Left cardiac atrium (tissue), 4 donors: Measurements from ENCODE around the gene CDK12. TPM values are rescaled to one million over a fixed set of nuclear protein-coding genes. Genes with fewer than 3 reads are reported as not detected.
"Not testable (repeated sequence)": the region's sequence is repeated elsewhere in the genome, so short reads cannot be mapped to it uniquely, and the experiment has no call there.

ENCODE experiments used
- ATAC-seq, 2 donors: fragments of 200-7000 bp; cut with Tn5 transposase; one replicate each; pipeline ENCODE4 v1.9.1; 2020; ENCODE audit warnings: mild to moderate bottlenecking in 2 of 2, moderate library complexity in 2 of 2
- DNase-seq: peaks from one replicate; pipeline ENCODE4 v3.0.0-alpha.2; 2020
- intact Hi-C, 2 donors: fragments of 100-400 bp; cut with DNase I; formaldehyde crosslinking; loops; one replicate each; pipeline versions ENCODE4 v1.14.1 to v1.15.1; 2022 to 2023
- total RNA-seq, 2 donors: library from RNA; stranded (reverse); fragmentation: NEBNext Ultra II Directional; extraction: Animal tissue kit (Norgen Biotek cat#: 25700); gene quantifications; one replicate each; pipeline ENCODE4 v1.2.1, GENCODE V29; 2021
- donor health status: DM: no; HTN: yes; CAD: no.
- donor health status: DM: no; HTN: yes; CAD: no; lungs with severe emphysema.
- donor health status: DM: yes; HTN: yes; CAD: no.
- donor health status: Dilated cardiomyopathy.

The CDK12 gene
- total RNA-seq, 2 donors from 2014 or later, result 23.7 to 28.6 TPM

DNA sequence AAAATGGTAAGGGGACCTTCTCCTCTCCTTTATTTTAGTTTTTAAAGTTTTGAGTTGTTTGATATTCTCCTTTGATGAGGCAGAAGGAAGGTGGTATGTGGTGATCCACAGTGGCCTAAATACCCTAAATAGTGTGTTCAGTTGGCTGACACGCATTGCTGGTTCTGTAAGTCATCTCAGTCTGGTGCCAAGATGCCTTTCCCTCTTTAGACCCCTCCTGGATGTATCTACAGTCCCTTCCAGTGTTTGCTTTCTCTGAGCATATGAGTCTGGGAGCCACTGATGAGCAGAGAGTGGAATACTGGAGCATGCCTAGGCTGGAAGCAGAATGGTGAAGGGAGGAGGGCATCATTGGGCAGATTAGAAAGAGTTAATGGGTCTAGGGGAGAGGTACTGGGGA is 81.9 kb downstream of the CDK12 start:
- no peak for DNase-seq
- ATAC-seq, result no peak
- intact Hi-C loops, result no loop called here

DNA sequence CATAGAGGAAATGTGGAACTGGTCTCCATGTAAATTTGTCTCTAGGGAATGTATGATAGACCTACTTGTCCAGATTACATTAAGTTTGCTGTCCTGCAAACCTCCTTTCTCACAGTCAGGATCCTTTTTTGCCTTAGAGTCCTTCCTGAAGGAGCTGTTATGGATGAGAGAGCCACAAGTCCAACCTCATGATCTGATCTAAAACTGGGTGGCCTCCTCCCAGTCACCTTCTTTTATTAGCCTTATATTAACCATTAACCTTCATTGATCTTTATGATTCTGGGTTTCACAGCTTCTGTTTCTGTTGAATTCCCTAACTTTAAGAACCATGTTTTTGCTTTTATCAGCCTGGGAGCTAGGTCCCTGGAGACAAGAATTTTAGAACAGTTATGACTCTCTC is 82.4 kb downstream of the CDK12 start:
- intact Hi-C loops, result no loop called here
- no peak for DNase-seq
- ATAC-seq, result no peak

DNA sequence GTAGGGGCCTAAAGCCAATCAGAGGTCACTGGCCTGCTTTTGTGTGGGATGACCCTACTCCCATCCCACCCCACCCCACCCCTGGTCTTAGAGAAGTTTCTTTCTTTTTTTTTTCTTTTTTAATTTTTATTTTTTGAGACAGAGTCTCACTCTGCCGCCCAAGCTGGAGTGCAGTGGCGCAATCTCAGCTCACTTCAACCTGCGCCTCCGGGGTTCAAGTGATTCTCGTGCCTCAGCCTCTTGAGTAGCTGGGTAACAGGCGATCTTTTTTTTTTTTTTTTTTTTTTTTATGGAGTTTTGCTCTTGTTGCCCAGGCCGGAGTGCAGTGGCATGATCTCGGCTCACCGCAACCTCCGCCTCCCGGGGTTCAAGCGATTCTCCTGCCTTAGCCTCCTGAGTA is 83.1 kb downstream of the CDK12 start:
- DNase-seq, intact Hi-C loops, ATAC-seq: not testable (repeated sequence)

DNA sequence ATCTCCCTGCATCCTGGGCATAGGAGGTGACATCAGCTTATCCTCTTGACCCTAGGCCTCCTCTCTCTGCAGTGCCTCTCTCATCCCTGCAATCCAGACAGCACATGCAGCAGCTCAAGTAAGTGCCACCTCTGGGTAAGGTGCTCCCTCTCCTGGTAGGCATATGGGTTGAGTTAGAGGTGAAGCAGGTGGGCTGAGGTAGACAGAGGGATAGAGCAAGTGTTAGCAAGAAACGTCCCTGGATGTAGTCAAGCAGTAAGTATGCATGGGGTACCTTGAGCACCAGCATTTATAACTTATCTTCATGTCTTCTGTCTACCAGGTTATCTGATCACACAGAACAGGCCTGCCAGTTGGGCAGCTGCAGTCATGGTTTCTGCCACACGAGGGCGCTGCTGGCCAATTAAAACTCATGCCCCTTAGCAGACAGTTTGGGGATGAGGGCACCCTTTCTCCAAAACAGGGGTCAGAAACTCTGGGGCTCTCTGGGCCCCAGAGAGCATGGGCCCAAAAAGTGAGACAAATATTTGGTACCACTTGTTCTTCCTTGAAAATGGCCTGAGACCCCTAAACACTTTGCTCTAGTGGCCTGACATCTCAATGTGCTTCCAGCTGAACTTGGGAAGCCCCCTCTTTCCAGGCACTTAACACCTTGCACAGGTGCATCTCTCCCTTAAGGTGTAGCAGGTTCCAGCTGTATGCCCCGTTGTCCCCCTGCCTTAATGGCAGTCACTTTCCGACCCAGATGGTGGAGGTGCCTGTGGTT is 86.6 kb downstream of the CDK12 start:
- ATAC-seq (peak; percentile 74 to 83), DNase-seq (peak; percentile 67)
- intact Hi-C loops, result loop anchor here (1.0 to 2.0 kb wide), 2 partner anchors 76 to 77 kb away; no protein-coding TSS in a partner anchor

DNA sequence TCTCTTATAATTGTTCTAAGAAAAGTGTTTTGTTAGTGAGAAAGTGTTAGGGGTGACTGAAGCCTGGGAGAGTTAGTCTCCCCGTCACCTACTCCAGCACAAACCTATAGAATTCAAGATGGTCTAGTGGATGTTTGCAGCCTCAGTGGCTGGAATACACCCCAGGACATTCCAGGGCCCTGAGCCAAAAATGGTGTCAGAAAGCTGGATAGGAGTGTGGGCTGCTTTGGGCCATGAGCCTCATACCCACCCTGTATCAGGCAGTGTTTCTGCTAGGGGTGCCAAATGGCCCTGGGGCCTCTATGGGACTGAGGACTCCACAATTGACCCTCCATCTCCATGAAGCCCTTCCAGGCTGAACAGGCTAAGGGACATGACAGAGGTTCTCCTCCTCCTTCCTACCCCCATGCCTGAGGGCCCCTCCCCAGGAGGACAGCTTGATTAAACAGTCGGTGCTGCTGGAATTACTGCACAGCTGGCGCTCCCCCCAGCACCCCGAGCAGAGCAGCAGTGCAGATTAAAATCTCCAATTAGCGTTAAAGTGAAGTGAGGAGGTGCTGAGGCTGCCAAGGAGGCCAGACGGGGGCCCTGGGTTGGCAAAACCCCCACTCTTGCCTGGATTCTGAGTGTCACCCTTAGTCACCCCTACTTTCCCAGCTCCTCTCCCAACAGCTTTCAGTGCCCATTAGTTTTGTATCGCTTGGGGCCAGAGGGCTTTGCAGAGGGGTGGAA is 87.4 kb downstream of the CDK12 start:
- intact Hi-C loops, result loop anchor here (1.0 to 2.0 kb wide), 2 partner anchors 76 kb away; no protein-coding TSS in a partner anchor
- ATAC-seq (peak; percentile 79 to 86), DNase-seq (peak; percentile 53)

DNA sequence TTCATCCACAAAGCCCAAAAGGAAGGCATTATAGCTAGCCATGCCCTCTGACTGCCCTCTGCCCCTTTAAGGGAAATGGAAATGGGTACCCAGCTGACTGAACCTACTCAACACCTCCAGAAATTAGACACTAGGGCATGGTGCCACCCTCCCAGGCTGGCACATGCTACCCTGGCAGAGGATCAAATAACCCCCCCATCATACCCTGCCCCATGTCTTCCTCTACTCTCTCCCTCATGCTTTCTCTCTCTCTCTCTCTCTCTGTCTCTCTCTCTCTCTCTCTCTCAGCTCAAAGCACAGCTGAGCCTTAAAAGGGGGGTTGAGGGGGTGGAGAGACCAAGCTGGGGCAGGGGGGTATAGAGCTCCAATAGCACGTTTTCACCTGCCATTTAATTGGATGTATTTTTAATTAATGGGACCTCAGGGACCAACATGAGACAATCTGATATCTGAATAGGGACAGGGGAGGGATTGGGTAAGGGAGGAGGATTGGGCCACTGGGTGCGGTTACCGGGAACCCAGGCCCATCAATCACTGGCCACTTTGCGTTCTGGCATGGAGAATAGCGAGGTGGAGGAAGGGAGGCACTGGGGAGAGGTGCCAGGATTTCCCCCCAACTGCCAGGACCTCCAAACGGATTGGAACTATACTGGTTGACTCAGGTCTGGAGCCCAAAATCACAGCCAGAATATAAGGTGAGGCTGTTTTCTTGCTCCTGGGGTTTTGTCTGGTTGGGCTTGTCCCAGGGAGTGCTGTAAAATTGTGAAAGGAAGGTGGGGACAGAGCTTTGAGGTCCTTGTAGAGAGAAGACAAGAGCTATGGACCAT is 88.7 kb downstream of the CDK12 start:
- ATAC-seq, result no peak
- no peak for DNase-seq
- intact Hi-C loops, result loop anchor here in 1 of 2 donors (2.0 kb wide), 1 partner anchor 75 kb away; no protein-coding TSS in a partner anchor

DNA sequence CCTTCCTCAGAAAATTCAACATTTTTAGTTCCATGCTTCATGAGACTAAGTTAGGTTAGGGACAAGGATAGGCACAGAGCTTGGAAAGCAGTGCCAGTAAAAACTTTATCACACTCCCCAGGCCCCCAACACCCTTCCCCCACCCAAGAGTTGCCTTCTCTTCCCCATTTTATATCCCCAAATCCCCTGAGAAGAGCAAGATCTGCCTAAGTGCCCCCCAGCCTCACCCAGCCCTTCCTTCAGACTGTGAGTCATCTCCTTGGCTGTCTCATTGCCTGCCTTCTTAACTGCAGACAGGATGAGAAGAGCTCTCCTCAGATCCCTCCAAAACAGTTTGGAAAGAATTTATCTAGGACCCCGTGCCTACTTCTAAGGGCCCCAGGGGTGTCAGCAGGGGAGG is 90.6 kb downstream of the CDK12 start:
- no peak for DNase-seq
- no peak for ATAC-seq
- intact Hi-C loops, result no loop called here

DNA sequence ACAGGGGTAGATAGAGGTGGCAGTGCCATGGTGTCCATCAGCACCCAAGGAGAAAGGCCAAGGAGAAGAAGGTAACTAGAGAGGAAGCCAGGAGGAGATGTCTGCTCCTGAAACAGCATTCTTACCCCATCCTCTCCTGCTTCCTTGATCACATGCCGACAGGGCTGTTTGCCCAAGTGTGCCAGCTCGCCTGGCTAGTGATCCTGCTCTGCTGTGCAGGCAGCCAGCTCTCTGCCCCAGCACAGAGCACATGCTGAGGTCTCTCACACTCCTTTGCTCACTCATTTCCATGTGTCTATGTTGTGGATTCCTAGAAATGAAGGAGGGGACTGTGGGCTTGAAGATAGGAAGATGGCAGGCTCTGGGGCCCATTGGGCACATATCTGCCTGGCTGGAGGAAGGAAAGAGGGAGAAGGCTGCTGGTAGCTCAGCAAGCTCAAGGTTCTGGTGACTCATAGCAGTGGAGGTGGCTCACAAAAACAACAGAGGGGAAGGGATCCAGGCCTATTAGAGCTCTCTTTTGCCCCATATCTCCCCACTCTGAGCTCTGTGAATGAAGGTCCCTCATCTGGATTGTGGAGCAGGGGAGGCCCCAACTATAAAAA is 92.2 kb downstream of the CDK12 start:
- ATAC-seq, result no peak
- intact Hi-C loops, result no loop called here

DNA sequence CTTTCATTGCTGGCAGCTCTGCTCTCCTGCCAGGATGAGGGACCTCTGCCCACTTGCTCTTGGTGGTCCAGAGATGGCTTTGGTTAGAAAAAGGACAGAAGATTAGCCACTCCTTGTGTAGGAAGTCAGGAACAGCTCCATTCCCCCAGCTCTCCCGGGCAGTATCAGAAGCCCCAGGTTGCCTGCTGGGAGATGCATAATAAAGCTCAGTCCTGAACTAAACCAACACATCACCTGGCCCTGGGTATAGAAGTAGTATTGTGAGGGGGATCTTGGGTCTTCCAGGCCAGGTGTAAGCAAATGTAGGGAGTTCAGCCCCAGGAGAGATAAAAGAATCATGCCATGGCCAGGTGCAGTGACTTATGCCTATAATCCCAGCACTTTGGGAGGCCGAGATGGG is 94.1 kb downstream of the CDK12 start:
- no peak for ATAC-seq
- intact Hi-C loops, result no loop called here
- DNase-seq, result no peak

More for the DNA sequence above, 92.2 kb downstream of the CDK12 start:
- no peak for DNase-seq

DNA sequence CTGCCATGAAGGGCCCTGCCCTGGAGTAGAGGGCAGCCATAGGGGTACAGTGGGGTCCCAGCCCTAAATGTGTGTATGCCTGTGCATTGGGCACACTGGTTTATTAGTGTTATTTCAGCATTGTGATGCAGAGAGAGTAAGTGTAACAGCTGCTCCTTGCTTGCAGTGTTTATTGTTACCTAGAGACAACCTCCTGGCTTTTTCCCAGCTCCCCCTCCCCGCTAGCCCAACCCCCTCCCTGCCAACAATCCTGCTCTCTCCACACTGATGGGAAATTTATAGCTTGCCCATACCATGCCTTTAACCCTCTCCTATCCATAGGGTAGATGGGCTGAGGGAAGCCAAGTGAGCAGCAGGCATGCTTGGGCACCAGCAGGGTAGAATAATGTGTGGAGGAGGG is 95.1 kb downstream of the CDK12 start:
- no peak for DNase-seq
- intact Hi-C loops, result no loop called here
- no peak for ATAC-seq

DNA sequence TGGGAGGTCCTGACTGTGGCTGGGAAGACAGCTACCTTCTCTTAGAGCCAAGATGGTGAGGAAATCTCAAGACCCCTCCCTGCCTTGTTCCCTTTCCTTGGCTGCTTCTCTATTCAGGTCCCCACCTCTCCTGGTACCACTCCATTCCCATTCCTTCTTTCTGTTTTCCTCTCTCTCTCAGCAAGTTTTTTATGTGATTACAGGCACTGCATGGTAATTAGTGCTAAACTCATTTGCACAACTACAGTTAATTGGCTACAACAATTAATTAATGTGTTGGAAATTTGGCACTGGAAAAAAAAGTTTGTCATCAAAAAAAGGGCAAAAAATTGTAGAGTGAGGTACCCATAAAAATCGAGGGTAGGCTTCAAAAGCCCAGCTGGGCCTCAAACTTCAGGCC is 101.1 kb downstream of the CDK12 start:
- DNase-seq (no peak), ATAC-seq (no peak)
- intact Hi-C loops, result no loop called here

DNA sequence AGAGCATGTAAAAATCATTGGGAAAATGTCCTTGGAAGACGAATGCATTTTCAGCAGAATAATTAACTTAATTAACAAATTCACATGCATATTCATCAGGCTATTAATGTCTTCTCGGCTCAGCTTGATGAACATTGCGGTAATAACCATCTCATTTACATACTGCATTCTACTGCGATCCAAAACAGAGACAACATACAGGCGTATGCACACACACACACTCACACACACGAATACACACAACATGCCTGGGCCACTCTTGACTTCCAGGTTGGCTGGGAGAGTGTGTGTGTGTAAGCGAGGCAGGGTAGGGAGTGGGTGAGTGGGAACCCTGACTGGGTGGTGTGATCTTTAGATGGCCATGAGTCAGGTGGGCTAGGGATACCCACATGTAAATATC is 101.7 kb downstream of the CDK12 start:
- intact Hi-C loops, result no loop called here
- DNase-seq (no peak), ATAC-seq (peak in 1 of 2 donors; percentile 36)

DNA sequence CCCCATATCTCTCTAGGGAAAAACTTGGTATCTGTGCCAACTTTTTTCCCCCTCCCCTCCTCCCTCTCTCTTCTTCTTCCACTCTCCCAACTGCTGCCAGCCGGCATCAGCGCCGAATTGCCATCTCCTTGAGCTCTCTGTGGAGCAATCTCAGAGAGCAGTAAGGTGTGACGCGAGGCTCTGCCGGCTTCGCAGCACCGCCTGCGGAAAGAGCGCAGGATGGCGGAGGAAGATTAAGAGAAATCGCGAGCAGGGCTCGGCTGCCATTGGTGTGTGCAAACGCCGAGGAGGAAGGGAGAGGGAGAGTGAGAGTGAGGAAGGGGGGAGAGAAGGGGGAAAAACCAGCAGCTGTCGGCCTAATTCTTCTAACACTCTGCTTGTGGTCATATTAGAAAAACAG is 102.2 kb downstream of the CDK12 start:
- DNase-seq (peak; percentile 23), ATAC-seq (peak; percentile 19 to 55)
- intact Hi-C loops, result no loop called here

DNA sequence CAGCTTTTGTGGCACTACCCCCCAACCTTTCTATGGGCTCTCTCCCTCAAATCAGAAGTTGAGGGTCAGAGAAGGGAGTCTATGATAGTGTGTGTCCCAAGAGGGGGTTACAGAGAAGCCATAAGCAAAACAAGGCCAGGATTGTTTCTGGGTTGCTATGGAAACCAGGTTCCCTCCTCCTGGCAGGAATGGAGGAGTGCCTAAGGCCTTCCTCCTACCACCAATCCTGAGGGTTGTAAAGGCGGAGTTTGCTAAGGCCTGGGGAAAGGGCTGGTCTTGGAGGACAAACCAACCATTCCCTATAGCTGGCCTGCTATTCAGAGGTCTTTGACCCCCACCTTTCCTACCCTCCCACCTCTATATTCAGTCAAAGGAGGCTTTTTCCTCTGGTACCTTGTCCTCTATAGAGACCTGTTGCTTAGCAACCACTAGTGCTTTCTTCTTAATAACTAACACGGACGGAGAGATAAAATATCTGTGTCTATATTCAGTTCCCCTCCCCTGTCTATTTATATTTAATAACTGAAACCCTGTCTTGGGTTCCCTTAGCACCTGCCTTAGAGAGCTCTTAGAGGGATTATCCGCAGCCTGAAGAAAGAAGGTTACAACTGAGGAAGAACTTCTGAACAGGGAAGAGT is 103.0 kb downstream of the CDK12 start:
- DNase-seq, result no peak
- ATAC-seq, result no peak
- intact Hi-C loops, result no loop called here

DNA sequence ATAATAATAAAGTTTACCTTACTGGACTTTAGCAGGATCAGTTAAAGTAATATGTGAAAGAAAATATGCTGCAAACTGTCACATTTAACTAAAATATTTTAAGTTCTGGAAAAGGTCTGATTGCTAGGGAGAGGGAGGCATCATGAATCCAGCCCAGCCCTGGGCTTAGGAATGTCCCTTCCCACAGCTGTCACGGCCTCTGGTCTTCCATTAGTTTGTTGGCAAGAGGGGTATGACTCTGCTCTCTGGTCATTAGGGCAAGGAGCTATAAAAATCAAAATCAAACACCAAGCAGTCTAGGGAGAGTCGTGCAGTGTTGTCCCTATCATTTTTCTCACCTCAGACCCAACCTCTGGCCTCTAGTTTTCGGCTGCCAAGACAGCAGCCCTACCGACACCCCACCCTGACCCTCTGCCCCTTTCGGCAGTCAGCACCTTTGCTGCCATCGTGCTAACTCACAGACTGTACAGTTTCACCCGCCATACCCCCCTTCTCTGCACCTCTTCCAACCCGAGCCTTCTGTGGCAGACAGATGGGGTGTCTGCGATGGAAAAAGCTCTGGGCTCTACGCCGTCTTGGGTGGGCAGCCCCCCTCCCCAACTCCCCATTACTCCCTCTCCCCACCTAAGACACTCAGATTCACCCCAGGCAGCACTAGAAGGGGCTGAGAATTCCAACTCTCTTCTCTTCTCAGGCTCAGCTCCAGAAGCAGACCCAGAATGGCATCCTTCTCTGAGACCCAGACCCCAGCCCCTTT is 105.0 kb downstream of the CDK12 start:
- intact Hi-C loops, result no loop called here
- ATAC-seq, result no peak
- no peak for DNase-seq

DNA sequence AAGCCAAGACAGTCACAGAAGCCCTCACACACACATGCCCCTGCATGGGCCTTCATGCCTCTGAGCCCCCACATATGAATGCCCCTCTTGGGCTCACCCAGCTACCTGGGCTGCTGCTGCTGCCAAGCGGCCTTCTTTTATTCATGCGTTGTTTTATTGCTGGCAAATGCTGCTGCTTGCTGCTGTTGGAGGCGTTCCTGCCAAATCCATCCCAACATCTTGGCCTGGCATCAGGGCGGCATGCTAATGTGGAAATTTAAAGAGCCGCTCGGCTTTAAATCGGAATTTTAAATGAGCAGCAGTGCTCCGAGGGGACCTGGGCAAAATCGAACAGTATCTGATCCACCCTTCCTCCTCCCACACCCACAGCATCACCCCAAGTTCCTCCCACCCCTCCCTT is 107.4 kb downstream of the CDK12 start:
- intact Hi-C loops, result no loop called here

DNA sequence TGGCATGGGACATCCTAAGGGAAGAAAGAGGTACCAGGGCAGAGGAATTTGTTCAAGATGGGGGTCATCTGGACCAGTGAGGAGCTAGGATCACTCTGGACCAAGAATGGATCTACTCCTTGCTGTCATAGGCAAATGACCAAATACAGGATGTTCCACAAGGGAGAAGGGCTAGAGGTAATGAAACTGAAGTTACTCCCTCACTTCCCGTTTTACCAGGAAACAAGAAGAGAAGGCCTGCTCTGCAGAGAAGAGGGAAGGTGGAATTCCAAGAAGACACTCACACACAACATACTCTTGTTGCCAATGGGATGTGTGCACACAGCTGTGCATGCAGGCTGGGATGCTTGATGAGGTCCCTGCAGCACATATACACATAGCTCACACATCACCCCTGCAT is 107.8 kb downstream of the CDK12 start:
- no peak for ATAC-seq
- intact Hi-C loops, result no loop called here

More for the DNA sequence above, 107.4 kb downstream of the CDK12 start:
- ATAC-seq (no peak), DNase-seq (no peak)

DNA sequence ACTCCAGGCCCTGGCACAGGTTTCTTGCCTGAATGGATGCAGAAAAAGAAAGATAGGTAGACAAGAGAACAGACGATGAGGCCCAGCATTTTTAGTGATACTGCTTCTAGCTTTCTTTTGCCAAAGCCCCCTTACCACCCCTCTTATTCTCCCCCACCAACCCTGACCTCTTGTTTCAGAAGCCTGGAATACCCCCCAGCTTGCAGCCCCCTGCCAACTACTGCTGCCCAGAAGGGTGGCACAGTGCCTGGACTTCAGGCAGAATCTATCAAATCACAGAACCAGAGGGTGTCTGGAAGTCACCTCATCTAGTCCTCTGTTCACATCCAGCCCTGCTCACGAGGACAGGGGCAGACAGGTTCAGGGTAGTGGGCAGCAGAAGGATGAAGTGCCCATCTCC is 110.8 kb downstream of the CDK12 start:
- DNase-seq (no peak), ATAC-seq (no peak)
- intact Hi-C loops, result no loop called here

More for the DNA sequence above, 107.8 kb downstream of the CDK12 start:
- DNase-seq, result no peak
